ENCODE results near the gene SERINC1.

DNA sequence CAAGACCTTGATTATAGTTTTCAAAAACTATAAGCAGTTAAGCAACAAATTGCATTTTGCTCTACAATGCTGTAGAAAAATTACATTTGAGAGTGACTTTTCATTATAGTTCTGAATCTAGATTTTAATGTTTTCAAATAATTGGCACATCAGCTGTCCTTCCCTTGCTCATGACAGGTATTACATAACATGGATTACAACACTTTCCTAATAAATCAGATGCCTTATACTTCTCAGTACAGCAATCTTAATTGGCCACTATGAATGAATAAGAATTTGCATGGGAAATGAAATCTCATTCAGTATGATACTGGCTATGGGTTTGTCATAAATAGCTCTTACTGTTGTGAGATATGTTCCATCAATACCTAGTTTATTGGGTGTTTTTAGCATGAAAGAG, 42.3 kb downstream of the SERINC1 start:
- TF ChIP-seq POLR2AphosphoS5 (IDR thresholded peaks at IDR 0.05; ENCODE audit: low read depth, low read length), result no peak
- TF ChIP-seq REST (IDR thresholded peaks at IDR 0.05; ENCODE audit: insufficient read depth in 1 of 2, low read depth in 2 of 2, low read length in 2 of 2), result no peak
